Activated CD4-positive, alpha-beta memory T cell treated with anti-CD3 and anti-CD28 coated beads, Interleukin-2, amount 10 ng/mL, durations not matched to agents 7 days and 5 days (primary cell): ENCODE measurements around the gene HARBI1. TPM values are rescaled to one million over a fixed set of nuclear protein-coding genes. Genes with fewer than 3 reads are reported as not detected.

Experiments used
- CTCF ChIA-PET: fragments of 350-600 bp; sonication (Branson Sonifier 250); formaldehyde crosslinking; loops from one replicate; lab custom pipeline; 2021; ENCODE audit warnings: antibody characterized with exemption, inconsistent platforms; lab: Charles Lee
- POLR2A ChIA-PET: fragments of 350-600 bp; sonication (Branson Sonifier 250); formaldehyde crosslinking; loops from one replicate; lab custom pipeline; 2021; ENCODE audit warnings: antibody characterized with exemption; lab: Charles Lee
- DNase-seq: peaks from one replicate; pipeline ENCODE4 v3.0.0-alpha.2; 2020
- H3K27ac Mint-ChIP-seq: one replicate; pipeline ENCODE4 v1.8.0; 2021; ENCODE audit warnings: mild to moderate bottlenecking, mixed read lengths
- H3K27me3 Mint-ChIP-seq: one replicate; pipeline ENCODE4 v1.8.0; 2021; ENCODE audit warnings: mixed read lengths
- H3K36me3 Mint-ChIP-seq: one replicate; pipeline ENCODE4 v1.8.0; 2021; ENCODE audit warnings: low read depth, mixed read lengths
- H3K4me1 Mint-ChIP-seq: one replicate; pipeline ENCODE4 v1.8.0; 2021; ENCODE audit warnings: mixed read lengths
- H3K4me3 Mint-ChIP-seq: one replicate; pipeline ENCODE4 v1.8.0; 2021; ENCODE audit warnings: mild to moderate bottlenecking, mixed read lengths
- H3K9me3 Mint-ChIP-seq: one replicate; pipeline ENCODE4 v1.8.0; 2021; ENCODE audit warnings: mixed read lengths
- total RNA-seq, 2 experiments: library from RNA; stranded (reverse); gene quantifications; one replicate each; pipeline ENCODE4 v1.2.3, GENCODE V29; 2021

The HARBI1 gene, protein sequence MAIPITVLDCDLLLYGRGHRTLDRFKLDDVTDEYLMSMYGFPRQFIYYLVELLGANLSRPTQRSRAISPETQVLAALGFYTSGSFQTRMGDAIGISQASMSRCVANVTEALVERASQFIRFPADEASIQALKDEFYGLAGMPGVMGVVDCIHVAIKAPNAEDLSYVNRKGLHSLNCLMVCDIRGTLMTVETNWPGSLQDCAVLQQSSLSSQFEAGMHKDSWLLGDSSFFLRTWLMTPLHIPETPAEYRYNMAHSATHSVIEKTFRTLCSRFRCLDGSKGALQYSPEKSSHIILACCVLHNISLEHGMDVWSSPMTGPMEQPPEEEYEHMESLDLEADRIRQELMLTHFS
- 1 to 10 TPM; 5.6 to 7.3 TPM for total RNA-seq

DNA sequence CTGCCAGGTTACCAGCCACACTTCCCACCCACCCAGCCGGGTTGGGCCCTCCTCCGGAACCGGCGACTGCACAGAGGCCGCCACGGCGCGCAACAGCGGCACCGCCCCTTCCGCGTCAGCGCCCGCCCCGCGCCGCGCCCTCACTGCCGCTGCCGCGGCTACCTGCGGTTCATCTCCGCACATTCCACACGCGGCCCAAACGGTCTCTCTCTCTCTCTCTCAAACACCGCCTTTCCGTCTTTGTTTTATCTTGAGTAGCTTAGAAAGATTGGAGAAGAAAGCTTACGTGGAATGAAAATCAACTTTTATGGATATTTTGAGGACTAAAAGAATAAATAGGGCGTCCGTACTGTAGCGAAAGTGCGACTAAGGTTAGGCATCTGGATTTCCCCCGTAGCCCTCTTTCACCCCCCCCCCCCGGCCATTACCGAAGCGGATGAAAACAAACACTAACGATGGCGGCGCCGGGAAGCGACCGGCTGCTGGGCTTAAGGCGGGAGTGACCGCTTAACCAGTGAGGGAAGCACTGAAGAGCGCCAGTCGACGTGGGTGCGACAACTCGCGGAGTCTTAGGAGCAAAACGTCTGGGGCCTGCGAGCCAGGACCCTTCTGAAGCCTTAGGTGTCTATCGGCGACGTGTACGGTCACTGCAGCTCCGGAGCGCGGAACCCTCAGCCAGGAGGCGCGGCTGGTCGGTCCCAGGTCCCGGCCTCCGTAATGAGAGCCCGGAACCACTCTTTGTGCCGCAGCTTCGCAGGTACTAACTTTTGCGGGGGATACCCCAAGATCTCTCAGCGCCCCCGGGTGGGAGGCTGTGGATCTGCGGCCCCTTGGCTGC lies at the start of gene HARBI1, which contains the start of gene ATG13:
TSS of gene HARBI1 (minus strand) at position 94 of the 838 bp plus-strand sequence. CDS start 990 bp downstream, outside the sequence.
TSS of gene ATG13 (plus strand) at position 420 of the 838 bp plus-strand sequence. CDS start 26,739 bp downstream, outside the sequence.
- Mint-ChIP-seq H3K9me3 (no peaks in the 10 kb centered on the region), H3K36me3 (peaks cover 21% of the 10 kb centered on the region), H3K27me3 (no peaks in the 10 kb centered on the region), H3K4me1 (peaks cover 48% of the 10 kb centered on the region), H3K4me3 (peak within 1 kb of the TSS; percentile 90), H3K27ac (peak within 1 kb of the TSS; percentile 96)
- ChIA-PET CTCF (interaction anchor here (0.7 to 4.4 kb wide), 24 partner anchors 10 to 265 kb away, joined by 3 to 24 read pairs (median 5); partner anchors contain the start of genes AMBRA1, ARHGAP1 and ZNF408), POLR2A (interaction anchor here (0.6 to 5.3 kb wide), 15 partner anchors 12 to 631 kb away, joined by 3 to 43 read pairs (median 5); partner anchors contain the start of genes ACP2, AMBRA1, ARHGAP1 and ZNF408)
- peak; percentile 93 for DNase-seq

- no peak for DNase-seq
- Mint-ChIP-seq H3K36me3 (peaks cover 47% of the 10 kb centered on the region), H3K9me3 (no peaks in the 10 kb centered on the region), H3K27ac (no peak overlapping the region), H3K27me3 (no peaks in the 10 kb centered on the region), H3K4me1 (peaks cover 23% of the 10 kb centered on the region), H3K4me3 (no peak overlapping the region)
- POLR2A ChIA-PET: no interaction called here
- CTCF ChIA-PET: no interaction called here
Observed at GRCh38 chr11:46666516-46666915, 49.5 kb upstream of the HARBI1 start.

DNA sequence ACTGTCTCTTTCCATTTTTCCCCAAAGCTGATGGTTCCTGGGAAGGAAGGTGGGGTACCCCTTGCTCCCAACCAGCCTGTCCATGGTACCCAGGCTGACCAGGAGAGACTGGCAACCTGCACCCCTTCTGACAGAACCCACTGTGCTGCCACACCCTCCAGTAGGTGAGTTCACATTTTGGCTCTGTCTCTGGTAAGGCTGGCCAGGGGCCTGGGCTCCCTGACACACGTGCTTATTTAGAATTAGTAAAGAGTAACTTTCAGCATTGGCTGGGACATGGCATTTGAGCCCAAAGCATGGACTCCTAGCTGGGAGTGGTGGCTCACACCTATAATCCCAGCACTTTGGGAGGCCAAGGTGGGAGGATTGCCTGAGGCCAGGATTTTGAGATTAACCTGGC lies 48.3 kb upstream of the HARBI1 start:
- Mint-ChIP-seq H3K27ac (no peak overlapping the region), H3K4me1 (peaks cover 13% of the 10 kb centered on the region), H3K36me3 (peaks cover 47% of the 10 kb centered on the region), H3K4me3 (no peak overlapping the region), H3K9me3 (no peaks in the 10 kb centered on the region), H3K27me3 (no peaks in the 10 kb centered on the region)
- ChIA-PET CTCF (interaction anchor here (0.7 kb wide), 1 partner anchor 636 kb away, joined by 5 read pairs; no protein-coding TSS in a partner anchor), POLR2A (no interaction called here)
- no peak for DNase-seq

GRCh38 chr11:46664612-46665011 lies 47.6 kb upstream of the HARBI1 start:
- H3K36me3 Mint-ChIP-seq: peaks cover 48% of the 10 kb centered on the region
- no peak for DNase-seq
- no peak overlapping the region for H3K4me3 Mint-ChIP-seq
- H3K9me3 Mint-ChIP-seq: no peaks in the 10 kb centered on the region
- POLR2A ChIA-PET: no interaction called here
- peaks cover 7% of the 10 kb centered on the region for H3K4me1 Mint-ChIP-seq
- H3K27me3 Mint-ChIP-seq: no peaks in the 10 kb centered on the region
- CTCF ChIA-PET: interaction anchor here (0.6 kb wide), 1 partner anchor 16 kb away, joined by 4 read pairs; no protein-coding TSS in a partner anchor
- H3K27ac Mint-ChIP-seq: no peak overlapping the region

DNA sequence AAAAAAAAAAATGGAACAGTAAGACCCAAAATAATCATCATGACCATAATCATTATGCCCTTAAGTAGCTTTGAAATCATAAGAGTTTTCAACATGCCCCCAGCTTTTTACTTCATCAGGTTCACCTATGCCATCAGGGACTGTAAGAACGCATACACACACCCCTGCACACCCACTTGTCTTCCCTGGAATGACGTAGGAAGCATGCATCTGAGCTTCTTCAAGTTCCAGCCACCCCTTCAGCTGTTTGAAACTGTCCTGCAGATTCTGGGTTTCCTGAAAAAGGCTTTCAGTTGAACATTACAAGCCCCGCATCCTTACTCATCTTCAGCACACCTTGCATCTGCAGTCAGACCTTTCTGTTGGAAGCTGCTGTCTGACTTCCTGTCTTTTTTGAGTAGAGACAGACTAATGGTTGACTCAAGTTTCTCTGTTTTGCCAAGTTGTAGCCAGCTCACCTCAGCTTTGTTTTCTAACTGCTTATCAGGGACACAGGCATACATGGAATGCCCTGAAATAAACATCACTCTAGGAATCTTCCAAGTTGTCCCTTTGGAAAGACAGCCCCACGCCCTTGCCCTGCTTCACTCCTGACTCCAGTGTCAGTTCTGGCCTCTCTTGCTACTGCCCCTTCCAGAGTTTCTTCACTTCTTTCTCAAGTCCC lies 46.4 kb upstream of the HARBI1 start:
- Mint-ChIP-seq H3K4me1 (peaks cover 5% of the 10 kb centered on the region), H3K27ac (peak overlapping the region; percentile 15), H3K27me3 (no peaks in the 10 kb centered on the region), H3K9me3 (no peaks in the 10 kb centered on the region), H3K4me3 (no peak overlapping the region), H3K36me3 (peaks cover 50% of the 10 kb centered on the region)
- DNase-seq: no peak
- POLR2A ChIA-PET: interaction anchor here (0.8 to 1.2 kb wide), 3 partner anchors 11 to 109 kb away, joined by 3 to 4 read pairs (median 3); no protein-coding TSS in a partner anchor
- CTCF ChIA-PET: no interaction called here

DNA sequence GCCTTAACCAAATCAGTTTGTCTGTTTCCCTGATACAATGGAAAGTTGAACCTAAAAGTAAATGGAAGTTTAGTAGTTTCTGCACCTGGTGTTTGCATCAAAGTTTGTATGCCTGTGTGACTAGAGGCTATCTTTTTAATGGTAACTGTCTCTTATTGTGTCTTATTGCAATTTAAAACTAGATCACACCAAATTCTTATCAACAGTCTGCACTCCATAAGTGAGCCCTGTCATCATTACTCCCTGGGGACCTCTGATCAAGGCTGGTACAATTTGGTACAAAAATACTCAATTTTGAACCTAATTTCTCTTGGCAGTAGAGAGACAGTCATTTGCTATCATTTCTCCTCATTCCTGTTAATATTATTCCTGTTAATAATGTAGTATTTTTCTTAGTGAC lies 45.3 kb upstream of the HARBI1 start:
- Mint-ChIP-seq H3K4me3 (no peak overlapping the region), H3K9me3 (no peaks in the 10 kb centered on the region), H3K27ac (no peak overlapping the region), H3K4me1 (peaks cover 5% of the 10 kb centered on the region), H3K36me3 (peaks cover 59% of the 10 kb centered on the region), H3K27me3 (no peaks in the 10 kb centered on the region)
- ChIA-PET POLR2A (no interaction called here), CTCF (no interaction called here)
- no peak for DNase-seq

DNA sequence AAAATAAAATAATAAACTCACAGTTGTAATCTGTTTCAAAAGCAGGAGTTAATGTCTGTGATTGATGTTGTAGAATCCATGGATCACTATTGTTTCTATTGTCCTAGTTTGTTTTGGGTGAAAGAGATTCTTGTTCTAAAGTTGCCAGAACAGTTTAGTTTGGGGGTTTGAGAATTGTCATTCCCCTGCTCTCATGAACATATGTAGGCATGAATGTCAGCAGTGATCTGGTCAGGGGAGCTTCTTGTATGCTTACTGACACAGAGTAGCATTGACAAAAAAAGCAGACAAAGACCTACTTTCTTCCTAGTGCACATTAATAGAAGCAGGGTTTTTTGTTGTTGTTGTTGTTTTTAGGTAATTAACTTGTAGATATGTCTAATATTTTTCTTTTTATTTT lies 44.8 kb upstream of the HARBI1 start:
- ChIA-PET POLR2A (no interaction called here), CTCF (no interaction called here)
- no peaks in the 10 kb centered on the region for H3K27me3 Mint-ChIP-seq

GRCh38 chr11:46659908-46660307 lies 42.9 kb upstream of the HARBI1 start:
- Mint-ChIP-seq H3K9me3 (no peaks in the 10 kb centered on the region), H3K36me3 (peaks cover 53% of the 10 kb centered on the region), H3K4me3 (no peak overlapping the region), H3K27ac (no peak overlapping the region), H3K27me3 (no peaks in the 10 kb centered on the region), H3K4me1 (peaks cover 5% of the 10 kb centered on the region)
- no peak for DNase-seq
- POLR2A ChIA-PET: no interaction called here
- CTCF ChIA-PET: interaction anchor here (1.1 to 2.0 kb wide), 2 partner anchors 11 to 170 kb away, joined by 3 to 9 read pairs; no protein-coding TSS in a partner anchor

More for the DNA sequence above, 44.8 kb upstream of the HARBI1 start:
- H3K9me3 Mint-ChIP-seq: no peaks in the 10 kb centered on the region
- peaks cover 58% of the 10 kb centered on the region for H3K36me3 Mint-ChIP-seq
- H3K4me3 Mint-ChIP-seq: no peak overlapping the region
- DNase-seq: no peak
- no peak overlapping the region for H3K27ac Mint-ChIP-seq
- H3K4me1 Mint-ChIP-seq: peaks cover 5% of the 10 kb centered on the region

GRCh38 chr11:46658259-46658658 lies 41.2 kb upstream of the HARBI1 start:
- H3K4me3 Mint-ChIP-seq: no peak overlapping the region
- peaks cover under 1% of the 10 kb centered on the region for H3K4me1 Mint-ChIP-seq
- no peak overlapping the region for H3K27ac Mint-ChIP-seq
- no peak for DNase-seq
- H3K9me3 Mint-ChIP-seq: no peaks in the 10 kb centered on the region
- no peaks in the 10 kb centered on the region for H3K27me3 Mint-ChIP-seq
- ChIA-PET CTCF (no interaction called here), POLR2A (no interaction called here)
- peaks cover 43% of the 10 kb centered on the region for H3K36me3 Mint-ChIP-seq

- H3K9me3 Mint-ChIP-seq: no peaks in the 10 kb centered on the region
- H3K36me3 Mint-ChIP-seq: peaks cover 38% of the 10 kb centered on the region
- POLR2A ChIA-PET: interaction anchor here (1.6 kb wide), 1 partner anchor 14 kb away, joined by 6 read pairs; no protein-coding TSS in a partner anchor
- CTCF ChIA-PET: no interaction called here
- DNase-seq: no peak
- no peaks in the 10 kb centered on the region for H3K27me3 Mint-ChIP-seq
- no peak overlapping the region for H3K27ac Mint-ChIP-seq
- H3K4me1 Mint-ChIP-seq: no peaks in the 10 kb centered on the region
- no peak overlapping the region for H3K4me3 Mint-ChIP-seq
Observed at GRCh38 chr11:46657186-46657585, 40.2 kb upstream of the HARBI1 start.

GRCh38 chr11:46655631-46656030 lies 38.6 kb upstream of the HARBI1 start:
- Mint-ChIP-seq H3K36me3 (peaks cover 44% of the 10 kb centered on the region), H3K27ac (no peak overlapping the region), H3K4me1 (no peaks in the 10 kb centered on the region), H3K4me3 (no peak overlapping the region), H3K27me3 (no peaks in the 10 kb centered on the region), H3K9me3 (no peaks in the 10 kb centered on the region)
- CTCF ChIA-PET: no interaction called here
- POLR2A ChIA-PET: no interaction called here
- DNase-seq: no peak

DNA sequence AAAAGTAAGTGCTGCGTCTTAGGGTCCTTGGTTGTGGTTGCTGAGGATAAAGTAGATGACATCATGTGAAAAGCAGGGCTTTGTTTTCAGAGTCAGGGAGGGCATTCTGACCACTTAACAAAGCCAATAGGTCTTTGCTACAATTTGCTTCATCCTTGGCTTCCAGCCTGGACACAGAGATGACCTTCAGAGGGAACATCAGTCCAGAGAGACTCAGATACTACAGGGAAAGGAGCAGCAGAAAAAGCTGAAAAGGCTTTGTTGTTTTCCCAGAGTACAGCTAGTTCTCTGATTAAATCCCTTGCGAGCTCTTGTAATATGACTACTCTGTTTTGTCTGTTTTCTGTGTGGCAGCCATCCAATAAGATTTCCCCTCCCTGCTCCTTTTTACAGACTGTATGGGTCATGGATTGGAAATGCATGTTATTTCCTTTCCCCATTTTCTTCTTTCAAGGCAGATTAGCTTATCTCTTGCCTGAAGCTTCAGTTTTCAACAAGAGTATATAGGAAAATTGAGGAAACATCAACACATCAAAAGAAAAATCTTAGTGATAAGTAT lies 32.2 kb upstream of the HARBI1 start:
- no peaks in the 10 kb centered on the region for H3K27me3 Mint-ChIP-seq
- H3K4me1 Mint-ChIP-seq: no peaks in the 10 kb centered on the region
- ChIA-PET CTCF (no interaction called here), POLR2A (interaction anchor here (2.0 kb wide), 1 partner anchor 32 kb away, joined by 5 read pairs; the partner anchor contains the start of gene ATG13)
- peaks cover 39% of the 10 kb centered on the region for H3K36me3 Mint-ChIP-seq
- no peak overlapping the region for H3K27ac Mint-ChIP-seq
- no peaks in the 10 kb centered on the region for H3K9me3 Mint-ChIP-seq
- no peak for DNase-seq
- H3K4me3 Mint-ChIP-seq: no peak overlapping the region
